H1 (cell line): ENCODE measurements around the gene BPIFB4. TPM values are rescaled to one million over a fixed set of nuclear protein-coding genes. Genes with fewer than 3 reads are reported as not detected.

Experiments
- CREB1 ChIP-seq: IDR thresholded peaks from 2 replicates; pipeline ENCODE4 v1.6.1; 2012; ENCODE audit warnings: inconsistent platforms
- CTBP2 ChIP-seq: IDR thresholded peaks from 2 replicates; pipeline ENCODE4 v1.7.0; 2011; ENCODE audit warnings: borderline replicate concordance, mild to moderate bottlenecking, moderate library complexity, mixed read lengths, low read length; ENCODE audit not compliant: insufficient read depth, insufficient read length
- JUN ChIP-seq: IDR thresholded peaks from 2 replicates; pipeline ENCODE4 v1.6.1; 2011; ENCODE audit warnings: low read depth, mild to moderate bottlenecking, improper control_type of control experiment, low read length
- SIX5 ChIP-seq: IDR thresholded peaks from 2 replicates; pipeline ENCODE4 v1.6.1; 2011; ENCODE audit warnings: mild to moderate bottlenecking, low read depth, low read length
- SP1 ChIP-seq: IDR thresholded peaks from 2 replicates; pipeline ENCODE4 v1.6.1; 2011; ENCODE audit warnings: low read depth, low read length
- SP2 ChIP-seq: IDR thresholded peaks from 2 replicates; pipeline ENCODE4 v1.6.1; 2012; ENCODE audit warnings: mild to moderate bottlenecking, low read length, inconsistent platforms
- TAF1 ChIP-seq: IDR thresholded peaks from 2 replicates; pipeline ENCODE4 v1.6.1; 2011; ENCODE audit warnings: mild to moderate bottlenecking, low read depth, low read length
- polyA plus RNA-seq, 7 experiments: library from polyadenylated mRNA; depleted of rRNA in 3 of 7; stranded (reverse) in 5 of 7; unstranded in 2 of 7; fragments of >200 nt in 5 of 7; fragments of 200-250 nt in 2 of 7; gene quantifications; 1 replicate in 5 of 7; 2 replicates in 1 of 7; 4 replicates in 1 of 7; pipeline versions ENCODE4 v1.2.1 to v1.2.3, GENCODE V29; 2011 to 2013; ENCODE audit warnings: missing spikeins in 2 of 7, mixed read lengths in 2 of 7
- total RNA-seq: library from RNA; stranded (reverse); fragmentation: NEBNext Ultra II Directional; extraction: Animal tissue kit (Norgen Biotek cat#: 25700); gene quantifications from 2 replicates; pipeline ENCODE4 v1.2.1, GENCODE V29; 2021
- TF ChIP-seq, protein P1 (sequence below): IDR thresholded peaks from 2 replicates; pipeline ENCODE4 v1.6.1; 2011; ENCODE audit warnings: low read length, improper control_type of control experiment

The BPIFB4 gene
- total and polyA plus RNA-seq, 2 of the 8 experiments (the other 6 are each of a cell fraction or from before 2014, with no cell fraction given) = not detected

DNA sequence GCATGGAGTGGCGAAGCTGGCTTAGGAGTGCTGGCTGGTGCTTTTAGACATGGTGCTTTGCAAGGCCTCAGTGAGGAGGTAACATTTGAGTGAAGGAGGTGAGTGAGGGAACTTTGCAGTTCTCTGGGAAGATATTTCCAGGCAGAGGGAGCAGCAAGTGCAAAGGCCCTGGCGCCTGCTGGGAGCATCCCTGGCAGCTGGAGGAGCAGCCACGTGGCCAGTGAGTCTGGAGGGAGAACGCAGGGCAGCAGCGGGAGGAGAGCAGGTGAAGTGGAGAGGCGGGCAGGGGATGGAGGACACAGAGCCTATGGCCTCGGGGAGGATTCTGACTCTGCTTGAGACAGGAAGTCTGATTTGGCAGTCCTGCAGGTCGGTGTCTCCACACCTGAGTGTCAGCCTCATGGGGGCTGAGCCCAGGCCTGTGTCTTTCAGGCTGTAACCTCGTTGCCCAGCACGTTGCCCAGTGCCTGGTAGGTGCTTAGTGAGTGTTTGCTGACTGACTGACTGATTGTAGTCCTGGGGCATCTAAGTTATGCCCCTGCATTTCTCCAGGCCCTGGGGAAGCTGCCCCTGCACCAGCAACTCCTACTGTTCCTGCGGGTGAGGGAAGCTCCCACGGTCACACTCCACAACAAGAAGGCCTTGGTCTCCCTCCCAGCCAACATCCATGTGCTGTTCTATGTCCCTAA is 11.0 kb upstream of the BPIFB4 start (continued):
- TF ChIP-seq, protein P1, sequence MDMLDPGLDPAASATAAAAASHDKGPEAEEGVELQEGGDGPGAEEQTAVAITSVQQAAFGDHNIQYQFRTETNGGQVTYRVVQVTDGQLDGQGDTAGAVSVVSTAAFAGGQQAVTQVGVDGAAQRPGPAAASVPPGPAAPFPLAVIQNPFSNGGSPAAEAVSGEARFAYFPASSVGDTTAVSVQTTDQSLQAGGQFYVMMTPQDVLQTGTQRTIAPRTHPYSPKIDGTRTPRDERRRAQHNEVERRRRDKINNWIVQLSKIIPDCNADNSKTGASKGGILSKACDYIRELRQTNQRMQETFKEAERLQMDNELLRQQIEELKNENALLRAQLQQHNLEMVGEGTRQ = no peak
- TF ChIP-seq SP1 (no peak), TAF1 (no peak), CTBP2 (no peak), SIX5 (no peak), CREB1 (no peak), SP2 (no peak), JUN (no peak)
